BE2C (cell line): ENCODE measurements around the gene SDHAF4.

Experiments used
- DNase-seq: peaks from one replicate; pipeline ENCODE4 v3.0.0-alpha.2; 2020
- H3K27me3 ChIP-seq: fragments of 250-450 bp; sonication (Bioruptor Pico); 2 replicates; pipeline ENCODE4 v1.5.1; 2020; ENCODE audit warnings: mild to moderate bottlenecking
- H3K36me3 ChIP-seq: fragments of 250-450 bp; sonication (Bioruptor Pico); 2 replicates; pipeline ENCODE4 v1.5.1; 2020; ENCODE audit warnings: mild to moderate bottlenecking
- H3K4me1 ChIP-seq: fragments of 250-450 bp; sonication (Bioruptor Pico); 2 replicates; pipeline ENCODE4 v1.5.1; 2020
- H3K4me3 ChIP-seq: 2 replicates; pipeline ENCODE4 v1.5.1; 2011; ENCODE audit warnings: low read depth, low read length
- H3K9me3 ChIP-seq: fragments of 250-450 bp; sonication (Bioruptor Pico); 2 replicates; pipeline ENCODE4 v1.5.1; 2020
- TF ChIP-seq, protein P1 (sequence below): IDR thresholded peaks from 2 replicates; pipeline ENCODE4 v1.5.1; 2012; ENCODE audit warnings: mild to moderate bottlenecking, low read depth, low read length

Gene SDHAF4

GRCh38 chr6:70638468-70638867 lies 71.7 kb downstream of the SDHAF4 start:
- DNase-seq, result no peak
- TF ChIP-seq, protein P1, sequence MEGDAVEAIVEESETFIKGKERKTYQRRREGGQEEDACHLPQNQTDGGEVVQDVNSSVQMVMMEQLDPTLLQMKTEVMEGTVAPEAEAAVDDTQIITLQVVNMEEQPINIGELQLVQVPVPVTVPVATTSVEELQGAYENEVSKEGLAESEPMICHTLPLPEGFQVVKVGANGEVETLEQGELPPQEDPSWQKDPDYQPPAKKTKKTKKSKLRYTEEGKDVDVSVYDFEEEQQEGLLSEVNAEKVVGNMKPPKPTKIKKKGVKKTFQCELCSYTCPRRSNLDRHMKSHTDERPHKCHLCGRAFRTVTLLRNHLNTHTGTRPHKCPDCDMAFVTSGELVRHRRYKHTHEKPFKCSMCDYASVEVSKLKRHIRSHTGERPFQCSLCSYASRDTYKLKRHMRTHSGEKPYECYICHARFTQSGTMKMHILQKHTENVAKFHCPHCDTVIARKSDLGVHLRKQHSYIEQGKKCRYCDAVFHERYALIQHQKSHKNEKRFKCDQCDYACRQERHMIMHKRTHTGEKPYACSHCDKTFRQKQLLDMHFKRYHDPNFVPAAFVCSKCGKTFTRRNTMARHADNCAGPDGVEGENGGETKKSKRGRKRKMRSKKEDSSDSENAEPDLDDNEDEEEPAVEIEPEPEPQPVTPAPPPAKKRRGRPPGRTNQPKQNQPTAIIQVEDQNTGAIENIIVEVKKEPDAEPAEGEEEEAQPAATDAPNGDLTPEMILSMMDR, result no peak
- H3K27me3 ChIP-seq, result no peaks in the 10 kb centered on the region; the same call in 1 of the 2 replicates
- H3K4me1 ChIP-seq, result no peaks in the 10 kb centered on the region
- H3K4me3 ChIP-seq, result no peak overlapping the region
- no peaks in the 10 kb centered on the region for H3K9me3 ChIP-seq
- no peaks in the 10 kb centered on the region for H3K36me3 ChIP-seq
